ENCODE data around the gene ZBTB49. TPM values are rescaled to one million over a fixed set of nuclear protein-coding genes. Genes with fewer than 3 reads are reported as not detected.

ZBTB49 gene
- total RNA-seq, 1 experiment from 2014 or later: 6.6 TPM

- Histone ChIP-seq H3K36me3 (ENCODE audit: insufficient read depth, low read length, poor library complexity, severe bottlenecking) (no peaks in the 10 kb centered on the region), H3K27me3 (replicated peaks; ENCODE audit: insufficient read depth, low read depth, low read length, poor library complexity) (no peaks in the 10 kb centered on the region), H3K4me1 (ENCODE audit: insufficient read depth, low read length, poor library complexity, severe bottlenecking) (no peaks in the 10 kb centered on the region), H3K9me3 (ENCODE audit: low read depth, low read length, poor library complexity, severe bottlenecking) (no peaks in the 10 kb centered on the region), H3K27ac (ENCODE audit: low read depth, low read length, poor library complexity, severe bottlenecking) (no peak overlapping the region), H3K4me3 (ENCODE audit: low read depth, low read length, poor library complexity, severe bottlenecking) (no peak overlapping the region)
- CTCF ChIA-PET: no interaction called here
- intact Hi-C loops (cut with micrococcal nuclease; ENCODE audit: unreplicated experiment): no loop called here
- TF ChIP-seq CTCF (conservative IDR thresholded peaks at IDR 0.05; ENCODE audit: low read depth, low read length) (no peak), EZH2 (IDR thresholded peaks at IDR 0.05; ENCODE audit: borderline replicate concordance, low read depth, low read length, poor library complexity, severe bottlenecking) (no peak)
- no peak for DNase-seq (ENCODE audit: low spot score)
- BruUV-seq (replicated peaks): no TSS peak
- POLR2A ChIA-PET (ENCODE audit: low non-redundant PET): no interaction called here
Observed at GRCh38 chr4:4323705-4324534, 33.9 kb downstream of the ZBTB49 start.

- H3K9me3 ChIP-seq (ENCODE audit: low read depth, low read length, poor library complexity, severe bottlenecking): no peaks in the 10 kb centered on the region
- intact Hi-C loops (cut with micrococcal nuclease; ENCODE audit: unreplicated experiment): no loop called here
- TF ChIP-seq EZH2 (IDR thresholded peaks at IDR 0.05; ENCODE audit: borderline replicate concordance, low read depth, low read length, poor library complexity, severe bottlenecking) (no peak), CTCF (conservative IDR thresholded peaks at IDR 0.05; ENCODE audit: low read depth, low read length) (no peak)
- ChIA-PET CTCF (no interaction called here), POLR2A (ENCODE audit: low non-redundant PET) (no interaction called here)
- H3K4me3 ChIP-seq (ENCODE audit: low read depth, low read length, poor library complexity, severe bottlenecking): no peak overlapping the region
- no peaks in the 10 kb centered on the region for H3K36me3 ChIP-seq (ENCODE audit: insufficient read depth, low read length, poor library complexity, severe bottlenecking)
- no peaks in the 10 kb centered on the region for H3K27me3 ChIP-seq (replicated peaks; ENCODE audit: insufficient read depth, low read depth, low read length, poor library complexity)
- H3K4me1 ChIP-seq (ENCODE audit: insufficient read depth, low read length, poor library complexity, severe bottlenecking): no peaks in the 10 kb centered on the region
- DNase-seq (ENCODE audit: low spot score): no peak
- no TSS peak for BruUV-seq (replicated peaks)
- no peak overlapping the region for H3K27ac ChIP-seq (ENCODE audit: low read depth, low read length, poor library complexity, severe bottlenecking)
Observed at GRCh38 chr4:4325321-4325720, 35.3 kb downstream of the ZBTB49 start.

- no peak for DNase-seq (ENCODE audit: low spot score)
- H3K27ac ChIP-seq (ENCODE audit: low read depth, low read length, poor library complexity, severe bottlenecking): no peak overlapping the region
- no peaks in the 10 kb centered on the region for H3K9me3 ChIP-seq (ENCODE audit: low read depth, low read length, poor library complexity, severe bottlenecking)
- no peaks in the 10 kb centered on the region for H3K4me1 ChIP-seq (ENCODE audit: insufficient read depth, low read length, poor library complexity, severe bottlenecking)
- no peaks in the 10 kb centered on the region for H3K36me3 ChIP-seq (ENCODE audit: insufficient read depth, low read length, poor library complexity, severe bottlenecking)
- BruUV-seq (replicated peaks): no TSS peak
- intact Hi-C loops (cut with micrococcal nuclease; ENCODE audit: unreplicated experiment): no loop called here
- ChIA-PET POLR2A (ENCODE audit: low non-redundant PET) (no interaction called here), CTCF (no interaction called here)
- no peaks in the 10 kb centered on the region for H3K27me3 ChIP-seq (replicated peaks; ENCODE audit: insufficient read depth, low read depth, low read length, poor library complexity)
- TF ChIP-seq EZH2 (IDR thresholded peaks at IDR 0.05; ENCODE audit: borderline replicate concordance, low read depth, low read length, poor library complexity, severe bottlenecking): no peak
- H3K4me3 ChIP-seq (ENCODE audit: low read depth, low read length, poor library complexity, severe bottlenecking): no peak overlapping the region
Observed at GRCh38 chr4:4326166-4326565, 36.1 kb downstream of the ZBTB49 start.

- Histone ChIP-seq H3K27me3 (replicated peaks; ENCODE audit: insufficient read depth, low read depth, low read length, poor library complexity) (no peaks in the 10 kb centered on the region), H3K27ac (ENCODE audit: low read depth, low read length, poor library complexity, severe bottlenecking) (no peak overlapping the region), H3K9me3 (ENCODE audit: low read depth, low read length, poor library complexity, severe bottlenecking) (no peaks in the 10 kb centered on the region), H3K36me3 (ENCODE audit: insufficient read depth, low read length, poor library complexity, severe bottlenecking) (no peaks in the 10 kb centered on the region), H3K4me1 (ENCODE audit: insufficient read depth, low read length, poor library complexity, severe bottlenecking) (no peaks in the 10 kb centered on the region), H3K4me3 (ENCODE audit: low read depth, low read length, poor library complexity, severe bottlenecking) (no peak overlapping the region)
- CTCF ChIA-PET: no interaction called here
- no peak for DNase-seq (ENCODE audit: low spot score)
- TF ChIP-seq CTCF (conservative IDR thresholded peaks at IDR 0.05; ENCODE audit: low read depth, low read length): peak; percentile 31; the same call in 1 of the 2 replicates
- TF ChIP-seq EZH2 (IDR thresholded peaks at IDR 0.05; ENCODE audit: borderline replicate concordance, low read depth, low read length, poor library complexity, severe bottlenecking): no peak
- no TSS peak for BruUV-seq (replicated peaks)
- intact Hi-C loops (cut with micrococcal nuclease; ENCODE audit: unreplicated experiment): no loop called here
- POLR2A ChIA-PET (ENCODE audit: low non-redundant PET): no interaction called here
Observed at GRCh38 chr4:4327652-4328121, 37.6 kb downstream of the ZBTB49 start.
